Smooth muscle cell (in vitro differentiated cells): ENCODE data around the gene DAPK1. TPM values are rescaled to one million over a fixed set of nuclear protein-coding genes. Genes with fewer than 3 reads are reported as not detected.

Source experiments
- DNase-seq: peaks from one replicate; lab custom pipeline; 2025; ENCODE audit not compliant: unreplicated experiment; lab: John Stamatoyannopoulos, UW
- H2AFZ ChIP-seq: fragments of 200-600 bp; sonication (generic); 2 replicates; pipeline ENCODE4 v1.6.0; 2016; ENCODE audit warnings: antibody characterized with exemption, low read depth, mild to moderate bottlenecking
- H3F3A ChIP-seq: fragments of 200-600 bp; sonication (generic); 2 replicates; pipeline ENCODE4 v1.6.0; 2017; ENCODE audit warnings: antibody characterized with exemption, low read depth
- H3K27ac ChIP-seq: fragments of 200-600 bp; sonication (generic); 2 replicates; pipeline ENCODE4 v1.5.1; 2016; ENCODE audit warnings: low read depth, mild to moderate bottlenecking
- H3K27me3 ChIP-seq: fragments of 200-600 bp; sonication (generic); 2 replicates; pipeline ENCODE4 v1.6.1; 2016; ENCODE audit warnings: low read depth, mild to moderate bottlenecking
- H3K36me3 ChIP-seq: fragments of 200-600 bp; sonication (generic); 2 replicates; pipeline ENCODE4 v1.5.1; 2016; ENCODE audit warnings: low read depth
- H3K4me1 ChIP-seq: fragments of 200-600 bp; sonication (generic); 2 replicates; pipeline ENCODE4 v1.5.1; 2016; ENCODE audit warnings: low read depth
- H3K4me2 ChIP-seq: fragments of 200-600 bp; sonication (generic); 2 replicates; pipeline ENCODE4 v1.6.0; 2016; ENCODE audit warnings: mild to moderate bottlenecking
- H3K4me3 ChIP-seq: fragments of 200-600 bp; sonication (generic); 2 replicates; pipeline ENCODE4 v1.5.1; 2016; ENCODE audit warnings: mild to moderate bottlenecking
- H3K79me2 ChIP-seq: fragments of 200-600 bp; sonication (generic); 2 replicates; pipeline ENCODE4 v1.6.0; 2016; ENCODE audit warnings: low read depth, mild to moderate bottlenecking
- H3K9ac ChIP-seq: fragments of 200-600 bp; sonication (generic); 2 replicates; pipeline ENCODE4 v1.6.0; 2016; ENCODE audit warnings: low read depth
- H3K9me3 ChIP-seq: fragments of 200-600 bp; sonication (generic); replicated peaks from 2 replicates; pipeline ENCODE4 v1.5.1; 2016; ENCODE audit warnings: low read depth
- H4K20me1 ChIP-seq: fragments of 200-600 bp; sonication (generic); 2 replicates; pipeline ENCODE4 v1.6.0; 2016; ENCODE audit warnings: low read depth
- WGBS: methylation state at CpG from one replicate; pipeline ENCODE4 v1.1.7; 2016; ENCODE audit warnings: low lambda C conversion rate; 5-methylcytosine and 5-hydroxymethylcytosine counted together
- polyA plus RNA-seq: library from polyadenylated mRNA; unstranded; fragments of >200 nt; fragmentation: Nextera tagmentation; extraction: Ambion mirVana; gene quantifications from 2 replicates; pipeline ENCODE4 v1.2.1, GENCODE V29; 2016
- total RNA-seq: library from RNA; depleted of rRNA; stranded (reverse); fragments of >200 nt; gene quantifications from 2 replicates; pipeline ENCODE4 v1.2.3, GENCODE V29; 2014
- TF ChIP-seq, protein P1 (sequence below): fragments of 200-600 bp; sonication (generic); IDR thresholded peaks from 2 replicates; pipeline ENCODE4 v1.5.1; 2017; ENCODE audit warnings: borderline replicate concordance, mild to moderate bottlenecking, antibody characterized with exemption; ENCODE audit not compliant: insufficient read depth, poor library complexity, severe bottlenecking

Gene DAPK1
- total and polyA plus RNA-seq, 2 experiments from 2014 or later, result 12.6 to 20.3 TPM

DNA sequence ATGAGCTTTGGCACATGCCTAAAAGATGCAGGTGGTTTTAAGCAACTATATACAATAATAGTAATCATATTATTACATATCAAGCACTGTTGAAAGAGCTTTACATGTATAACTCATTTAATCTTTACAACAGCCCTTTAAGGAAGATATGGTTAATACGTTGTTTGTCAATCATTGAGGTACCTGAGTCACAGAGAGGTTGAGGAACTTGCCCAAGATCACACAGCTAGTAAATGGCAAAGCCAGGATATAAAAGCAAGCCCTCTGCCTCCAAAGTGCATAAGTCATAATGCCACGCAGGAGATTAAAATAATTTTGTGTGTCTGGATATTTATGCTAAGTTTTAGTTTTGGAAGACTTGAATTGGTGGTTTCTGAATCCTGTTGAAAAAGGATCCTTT is 90.2 kb downstream of the DAPK1 start:
- 93% methylated on average over 2 of the region's 2 CpGs for WGBS
- no peaks in the 10 kb centered on the region for H3K4me1 ChIP-seq

DNA sequence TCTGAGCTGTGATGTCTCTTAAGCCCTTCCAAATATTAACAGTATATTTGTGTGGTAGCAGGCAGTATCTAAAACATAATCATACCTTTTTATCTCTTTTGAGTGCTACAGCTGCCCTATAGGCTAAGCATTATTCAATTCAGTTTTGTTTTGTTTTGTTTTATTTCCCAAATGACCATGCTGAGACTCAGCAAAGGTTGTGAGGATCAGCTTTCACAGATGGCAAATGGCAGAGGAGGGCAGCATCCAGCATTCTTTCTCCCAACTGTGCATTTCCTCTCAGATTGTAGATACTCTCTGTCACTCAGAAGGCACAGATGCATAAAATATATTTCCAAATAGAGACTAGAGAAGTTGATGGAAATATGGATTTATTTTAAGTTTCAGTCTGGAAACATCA is 90.7 kb downstream of the DAPK1 start:
- Histone ChIP-seq H3K27me3 (no peaks in the 10 kb centered on the region), H3K27ac (no peak overlapping the region), H3K9ac (no peak overlapping the region), H2AFZ (no peak overlapping the region), H4K20me1 (no peaks in the 10 kb centered on the region), H3K79me2 (no peaks in the 10 kb centered on the region), H3F3A (no peaks in the 10 kb centered on the region), H3K9me3 (no peaks in the 10 kb centered on the region), H3K4me1 (no peaks in the 10 kb centered on the region), H3K4me2 (no peak overlapping the region), H3K36me3 (no peaks in the 10 kb centered on the region), H3K4me3 (no peak overlapping the region)
- no peak for DNase-seq
- TF ChIP-seq, protein P1, sequence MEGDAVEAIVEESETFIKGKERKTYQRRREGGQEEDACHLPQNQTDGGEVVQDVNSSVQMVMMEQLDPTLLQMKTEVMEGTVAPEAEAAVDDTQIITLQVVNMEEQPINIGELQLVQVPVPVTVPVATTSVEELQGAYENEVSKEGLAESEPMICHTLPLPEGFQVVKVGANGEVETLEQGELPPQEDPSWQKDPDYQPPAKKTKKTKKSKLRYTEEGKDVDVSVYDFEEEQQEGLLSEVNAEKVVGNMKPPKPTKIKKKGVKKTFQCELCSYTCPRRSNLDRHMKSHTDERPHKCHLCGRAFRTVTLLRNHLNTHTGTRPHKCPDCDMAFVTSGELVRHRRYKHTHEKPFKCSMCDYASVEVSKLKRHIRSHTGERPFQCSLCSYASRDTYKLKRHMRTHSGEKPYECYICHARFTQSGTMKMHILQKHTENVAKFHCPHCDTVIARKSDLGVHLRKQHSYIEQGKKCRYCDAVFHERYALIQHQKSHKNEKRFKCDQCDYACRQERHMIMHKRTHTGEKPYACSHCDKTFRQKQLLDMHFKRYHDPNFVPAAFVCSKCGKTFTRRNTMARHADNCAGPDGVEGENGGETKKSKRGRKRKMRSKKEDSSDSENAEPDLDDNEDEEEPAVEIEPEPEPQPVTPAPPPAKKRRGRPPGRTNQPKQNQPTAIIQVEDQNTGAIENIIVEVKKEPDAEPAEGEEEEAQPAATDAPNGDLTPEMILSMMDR, result no peak

More for the DNA sequence above, 90.2 kb downstream of the DAPK1 start:
- Histone ChIP-seq H3F3A (no peaks in the 10 kb centered on the region), H3K36me3 (no peaks in the 10 kb centered on the region), H3K9me3 (no peaks in the 10 kb centered on the region), H2AFZ (no peak overlapping the region), H3K4me3 (no peak overlapping the region), H3K27me3 (no peaks in the 10 kb centered on the region), H3K27ac (no peak overlapping the region), H4K20me1 (no peaks in the 10 kb centered on the region), H3K79me2 (no peaks in the 10 kb centered on the region), H3K9ac (no peak overlapping the region), H3K4me2 (no peak overlapping the region)
- DNase-seq, result no peak
- TF ChIP-seq, protein P1, result no peak

DNA sequence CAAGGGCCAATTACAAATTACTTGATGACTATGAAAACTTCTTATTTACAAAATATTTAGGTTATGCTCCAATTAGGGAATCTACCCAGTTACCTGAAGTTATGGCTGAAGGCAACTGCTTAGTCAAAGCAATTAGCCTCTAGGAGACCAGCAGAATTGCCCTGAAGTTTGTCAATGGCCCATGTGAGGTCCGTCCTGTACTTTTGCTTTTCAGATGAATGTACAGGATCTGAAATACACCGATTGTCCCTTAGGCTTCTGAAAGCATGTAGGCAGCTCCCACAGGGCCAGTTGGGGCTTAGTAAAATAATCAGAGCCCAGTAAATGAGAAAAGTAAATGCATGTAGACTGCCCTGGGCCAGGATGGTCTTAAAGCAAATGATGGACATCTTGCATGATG is 93.3 kb downstream of the DAPK1 start:
- Histone ChIP-seq H3F3A (peaks cover 4% of the 10 kb centered on the region), H3K27ac (no peak overlapping the region), H3K36me3 (no peaks in the 10 kb centered on the region), H3K4me3 (no peak overlapping the region), H3K4me1 (peaks cover 8% of the 10 kb centered on the region), H3K4me2 (no peak overlapping the region), H3K9ac (no peak overlapping the region), H2AFZ (no peak overlapping the region), H4K20me1 (no peaks in the 10 kb centered on the region), H3K9me3 (no peaks in the 10 kb centered on the region), H3K27me3 (no peaks in the 10 kb centered on the region), H3K79me2 (no peaks in the 10 kb centered on the region)
- no peak for DNase-seq
- WGBS, result 97% methylated on average over 2 of the region's 2 CpGs
- TF ChIP-seq, protein P1, result no peak

DNA sequence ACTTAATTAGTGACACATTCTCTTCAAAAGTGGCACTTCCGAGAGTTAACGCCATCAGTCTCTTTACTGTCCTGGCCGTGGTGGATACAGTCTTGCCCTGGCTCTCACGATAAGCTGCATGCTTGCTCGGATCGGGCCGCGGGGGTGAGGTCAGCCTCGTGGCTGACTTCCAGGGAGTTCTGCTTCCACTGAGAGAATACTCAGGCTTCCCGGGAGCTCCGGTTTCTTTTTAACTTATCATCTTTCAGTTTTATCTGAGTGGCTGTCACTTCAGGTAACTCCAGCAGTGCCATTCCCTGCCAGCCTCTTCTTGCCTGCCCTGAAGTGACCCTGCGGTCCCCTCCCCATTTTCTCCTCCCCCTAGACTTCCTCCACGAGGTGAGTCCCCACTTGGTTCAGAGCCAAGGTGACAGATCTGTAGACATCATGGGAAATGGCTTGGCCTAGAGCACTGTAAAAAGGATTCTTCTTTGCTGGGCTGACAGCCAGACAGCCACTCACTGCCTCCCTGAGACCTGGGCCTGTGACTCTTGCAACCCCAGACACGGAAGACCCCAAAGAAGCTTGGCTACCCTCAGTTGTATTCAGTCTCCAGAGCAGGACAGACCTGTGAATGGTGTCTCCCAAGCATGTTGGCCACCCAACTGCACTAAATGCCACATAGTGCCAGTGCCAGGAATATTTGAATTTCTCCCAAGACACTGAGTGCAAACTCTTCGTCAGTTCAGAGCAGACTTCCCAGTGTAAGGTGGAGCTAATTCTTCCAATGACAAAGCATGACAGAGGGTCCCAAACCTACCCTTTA is 95.1 kb downstream of the DAPK1 start:
- H3K4me1 ChIP-seq, result peaks cover 8% of the 10 kb centered on the region
- DNase-seq, result no peak
- H3K9ac ChIP-seq, result peak overlapping the region; percentile 8
- WGBS, result 62% methylated on average over 15 of the region's 15 CpGs
- H3K4me2 ChIP-seq, result peak overlapping the region; percentile 55
- peaks cover 12% of the 10 kb centered on the region for H3F3A ChIP-seq
- H2AFZ ChIP-seq, result no peak overlapping the region
- H3K79me2 ChIP-seq, result no peaks in the 10 kb centered on the region
- H4K20me1 ChIP-seq, result no peaks in the 10 kb centered on the region
- no peaks in the 10 kb centered on the region for H3K27me3 ChIP-seq
- H3K9me3 ChIP-seq, result no peaks in the 10 kb centered on the region
- TF ChIP-seq, protein P1, result no peak
- no peaks in the 10 kb centered on the region for H3K36me3 ChIP-seq
- H3K4me3 ChIP-seq, result no peak overlapping the region
- peak overlapping the region; percentile 50 for H3K27ac ChIP-seq
